GM23338 (cell line): ENCODE measurements around the gene MUC5AC. TPM values are rescaled to one million over a fixed set of nuclear protein-coding genes. Genes with fewer than 3 reads are reported as not detected.

Experiments used
- ATAC-seq: fragments of 200-7000 bp; cut with Tn5 transposase; 3 replicates; pipeline ENCODE4 v1.9.1; 2020
- DNase-seq: peaks from one replicate; pipeline ENCODE4 v3.0.0-alpha.2; 2015; ENCODE audit warnings: low spot score
- H2AFZ ChIP-seq: fragments of 200-600 bp; sonication (generic); 2 replicates; pipeline ENCODE4 v1.8.0; 2016; ENCODE audit warnings: antibody characterized with exemption, mild to moderate bottlenecking, moderate library complexity
- H3F3A ChIP-seq: fragments of 200-600 bp; sonication (generic); replicated peaks from 2 replicates; pipeline ENCODE4 v1.8.0; 2017; ENCODE audit warnings: antibody characterized with exemption, mixed run types, low read depth
- H3K27ac ChIP-seq: fragments of 200-600 bp; sonication (generic); 2 replicates; pipeline ENCODE4 v1.6.1; 2016; ENCODE audit warnings: low read depth
- H3K27me3 ChIP-seq: fragments of 200-600 bp; sonication (generic); 2 replicates; pipeline ENCODE4 v1.8.0; 2016; ENCODE audit warnings: mild to moderate bottlenecking, mixed run types, moderate library complexity; ENCODE audit not compliant: insufficient read depth
- H3K36me3 ChIP-seq: fragments of 200-600 bp; sonication (generic); 2 replicates; pipeline ENCODE4 v1.8.0; 2016; ENCODE audit warnings: mild to moderate bottlenecking; ENCODE audit not compliant: insufficient read depth
- H3K4me1 ChIP-seq: fragments of 200-600 bp; sonication (generic); 2 replicates; pipeline ENCODE4 v1.8.0; 2016; ENCODE audit warnings: mild to moderate bottlenecking, moderate library complexity; ENCODE audit not compliant: insufficient read depth
- H3K4me2 ChIP-seq: fragments of 200-600 bp; sonication (generic); 2 replicates; pipeline ENCODE4 v1.7.1; 2017; ENCODE audit warnings: mixed run types
- H3K4me3 ChIP-seq: fragments of 200-600 bp; sonication (generic); 2 replicates; pipeline ENCODE4 v1.6.1; 2016; ENCODE audit warnings: mixed run types
- H3K79me2 ChIP-seq: fragments of 200-600 bp; sonication (generic); replicated peaks from 2 replicates; pipeline ENCODE4 v1.8.0; 2017; ENCODE audit warnings: mild to moderate bottlenecking; ENCODE audit not compliant: insufficient read depth
- H3K9me2 ChIP-seq: fragments of 200-600 bp; sonication (generic); 2 replicates; pipeline ENCODE4 v1.8.0; 2017; ENCODE audit not compliant: insufficient read depth
- H4K20me1 ChIP-seq: fragments of 200-600 bp; sonication (generic); replicated peaks from 2 replicates; pipeline ENCODE4 v1.8.0; 2017; ENCODE audit warnings: mild to moderate bottlenecking; ENCODE audit not compliant: insufficient read depth
- H3K27ac Mint-ChIP-seq: 2 replicates; pipeline ENCODE4 v1.8.0; 2020; ENCODE audit warnings: inconsistent platforms, mild to moderate bottlenecking, moderate library complexity, mixed read lengths
- H3K27me3 Mint-ChIP-seq: 3 replicates; pipeline ENCODE4 v1.8.0; 2022; ENCODE audit warnings: low read depth, mild to moderate bottlenecking, moderate library complexity, mixed read lengths, inconsistent platforms; ENCODE audit not compliant: insufficient read depth, poor library complexity
- H3K36me3 Mint-ChIP-seq: 3 replicates; pipeline ENCODE4 v1.8.0; 2021; ENCODE audit warnings: low read depth, mild to moderate bottlenecking, inconsistent platforms, moderate library complexity, mixed read lengths
- H3K4me1 Mint-ChIP-seq: 3 replicates; pipeline ENCODE4 v1.8.0; 2020; ENCODE audit warnings: mild to moderate bottlenecking, inconsistent platforms, mixed read lengths
- H3K4me3 Mint-ChIP-seq: 3 replicates; pipeline ENCODE4 v1.8.0; 2021; ENCODE audit warnings: moderate library complexity, mild to moderate bottlenecking, inconsistent platforms, mixed read lengths
- H3K9me3 Mint-ChIP-seq: 3 replicates; pipeline ENCODE4 v1.8.0; 2020; ENCODE audit warnings: moderate library complexity, mild to moderate bottlenecking, inconsistent platforms, mixed read lengths
- CTCF ChIP-seq, 2 experiments: fragments of 200-600 bp in 1 of 2; sonication (generic) in 1 of 2; conservative IDR thresholded peaks; 2 replicates each; pipeline versions ENCODE4 v1.5.1 to v1.6.1; 2016 to 2017; ENCODE audit warnings: antibody characterized with exemption in 2 of 2, low read depth in 2 of 2, mild to moderate bottlenecking in 2 of 2, moderate library complexity in 1 of 2
- ETS1 ChIP-seq: IDR thresholded peaks from 2 replicates; pipeline ENCODE4 v1.6.1; 2016; ENCODE audit warnings: antibody characterized with exemption
- EZH2 ChIP-seq: fragments of 200-600 bp; sonication (generic); IDR thresholded peaks from one replicate; pipeline ENCODE4 v1.8.0; 2017; ENCODE audit warnings: antibody characterized with exemption, mild to moderate bottlenecking, low read depth; ENCODE audit not compliant: unreplicated experiment
- EZH2phosphoT487 ChIP-seq: fragments of 200-600 bp; sonication (generic); IDR thresholded peaks from one replicate; pipeline ENCODE4 v1.8.1; 2018; ENCODE audit warnings: antibody characterized with exemption; ENCODE audit not compliant: unreplicated experiment
- JUNB ChIP-seq: IDR thresholded peaks from one replicate; pipeline ENCODE4 v1.6.1; 2016; ENCODE audit warnings: antibody characterized with exemption; ENCODE audit not compliant: unreplicated experiment
- NANOG ChIP-seq: IDR thresholded peaks from 2 replicates; pipeline ENCODE4 v1.6.1; 2016; ENCODE audit warnings: antibody characterized with exemption, borderline replicate concordance
- POLR2AphosphoS5 ChIP-seq: IDR thresholded peaks from 2 replicates; pipeline ENCODE4 v1.6.1; 2016; ENCODE audit warnings: antibody characterized with exemption, low read depth
- REST ChIP-seq: IDR thresholded peaks from one replicate; pipeline ENCODE4 v1.6.1; 2018; ENCODE audit warnings: antibody characterized with exemption; ENCODE audit not compliant: unreplicated experiment
- STAT1 ChIP-seq: IDR thresholded peaks from one replicate; pipeline ENCODE4 v1.6.1; 2016; ENCODE audit warnings: antibody characterized with exemption; ENCODE audit not compliant: unreplicated experiment
- ZNF114 ChIP-seq: fragments of 250-450 bp; sonication (Bioruptor Pico); IDR thresholded peaks from 2 replicates; pipeline ENCODE4 v1.5.0; 2020; ENCODE audit warnings: mild to moderate bottlenecking, moderate library complexity
- ZNF331 ChIP-seq: fragments of 250-450 bp; sonication (Bioruptor Pico); IDR thresholded peaks from 2 replicates; pipeline ENCODE4 v1.5.0; 2020; ENCODE audit warnings: low read depth, mild to moderate bottlenecking, moderate library complexity
- ZNF462 ChIP-seq: fragments of 250-450 bp; sonication (Bioruptor Pico); IDR thresholded peaks from 2 replicates; pipeline ENCODE4 v1.5.0; 2020; ENCODE audit warnings: mild to moderate bottlenecking, moderate library complexity
- polyA plus RNA-seq: library from polyadenylated mRNA; unstranded; fragments of >200 nt; fragmentation: Nextera tagmentation; extraction: Ambion mirVana; gene quantifications from 2 replicates; pipeline ENCODE4 v1.2.1, GENCODE V29; 2016
- total RNA-seq: library from RNA; depleted of rRNA; stranded (reverse); fragments of >200 nt; shearing (Covaris generic); gene quantifications from 2 replicates; pipeline ENCODE4 v1.2.3, GENCODE V29; 2014

Gene MUC5AC
- total and polyA plus RNA-seq, 2 experiments from 2014 or later: not detected

- no peak for TF ChIP-seq REST
Measured at GRCh38 chr11:1119604-1120146, 38.1 kb upstream of the MUC5AC start (continued).

GRCh38 chr11:1120532-1121330 is 37.0 kb upstream of the MUC5AC start:
- Histone ChIP-seq H2AFZ (no peak overlapping the region), H3K79me2 (no peaks in the 10 kb centered on the region), H3K9me2 (no peaks in the 10 kb centered on the region), H3K27ac (no peak overlapping the region), H3K4me1 (no peaks in the 10 kb centered on the region), H3K36me3 (no peaks in the 10 kb centered on the region), H3K4me2 (no peak overlapping the region), H3F3A (no peaks in the 10 kb centered on the region), H3K4me3 (no peak overlapping the region), H3K27me3 (no peaks in the 10 kb centered on the region), H4K20me1 (no peaks in the 10 kb centered on the region)
- Mint-ChIP-seq H3K4me3 (no peak overlapping the region), H3K4me1 (no peaks in the 10 kb centered on the region), H3K36me3 (no peaks in the 10 kb centered on the region), H3K9me3 (no peaks in the 10 kb centered on the region), H3K27ac (no peak overlapping the region), H3K27me3 (peaks cover 13% of the 10 kb centered on the region)
- DNase-seq: no peak
- no peak for ATAC-seq
- TF ChIP-seq JUNB (no peak), POLR2AphosphoS5 (no peak), STAT1 (no peak), ZNF331 (CRISPR knock-in tag) (no peak), ZNF114 (CRISPR knock-in tag) (no peak), EZH2phosphoT487 (no peak), ETS1 (no peak), NANOG (no peak), EZH2 (no peak), CTCF (conservative IDR thresholded peaks at IDR 0.05; ENCODE audit: low read depth in 2 of 2) (no peak), ZNF462 (CRISPR knock-in tag) (no peak)
